HG03103 (cell line): ENCODE data around the gene IDH3B.
"Not testable (repeated sequence)": the region's sequence is repeated elsewhere in the genome, so short reads cannot be mapped to it uniquely, and the experiment has no call there.

ENCODE experiments used
- ATAC-seq: cut with Tn5 transposase; IDR thresholded peaks from one replicate; pipeline ENCODE4 v1.9.1; 2021; ENCODE audit warnings: low read depth; ENCODE audit not compliant: unreplicated experiment

IDH3B gene

DNA sequence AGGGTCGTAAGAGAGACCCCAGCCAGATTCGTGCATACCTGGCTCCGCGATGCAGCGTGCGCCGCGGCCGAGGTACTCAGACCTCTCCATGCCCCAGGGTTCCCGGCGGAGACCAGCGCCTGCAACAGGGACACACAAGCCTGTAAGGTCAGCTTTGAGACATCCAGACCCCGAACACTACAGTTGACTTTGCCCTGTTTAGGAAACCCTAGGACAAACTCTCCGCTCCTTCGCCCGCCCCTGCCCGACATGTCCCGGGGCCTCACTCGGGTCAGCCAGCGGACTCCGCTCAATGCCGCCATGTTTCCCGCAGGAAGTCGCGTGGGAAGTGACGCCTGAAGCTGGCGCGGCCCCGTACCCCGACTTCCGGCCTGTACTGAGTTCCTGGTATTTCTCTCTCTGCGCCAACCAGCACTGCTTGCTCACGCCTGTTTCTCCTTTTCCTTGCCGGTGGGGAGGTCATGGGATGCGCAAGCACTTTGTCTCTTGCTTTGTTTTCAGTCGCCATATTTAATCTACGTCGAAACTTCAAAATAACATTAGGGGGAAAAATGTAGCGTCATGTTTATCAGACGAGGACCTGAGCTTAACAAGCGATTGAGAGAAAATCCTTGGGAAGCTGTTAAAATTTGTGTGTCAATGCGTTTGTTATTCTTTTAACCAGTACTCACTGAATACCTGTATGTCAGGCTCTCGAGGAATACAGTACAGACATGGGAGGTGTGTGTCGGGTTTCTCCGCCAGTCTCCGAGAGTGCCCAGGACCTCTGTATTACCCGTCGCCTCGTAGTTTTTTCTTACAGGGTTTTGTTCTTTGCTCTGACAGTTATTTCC is at the start of gene IDH3B:
Gene IDH3B, minus strand, starts transcription at position 330 of the 833 bp plus-strand sequence. Its CDS starts 28 bp downstream, at position 302.
- ATAC-seq: peak; percentile 86

DNA sequence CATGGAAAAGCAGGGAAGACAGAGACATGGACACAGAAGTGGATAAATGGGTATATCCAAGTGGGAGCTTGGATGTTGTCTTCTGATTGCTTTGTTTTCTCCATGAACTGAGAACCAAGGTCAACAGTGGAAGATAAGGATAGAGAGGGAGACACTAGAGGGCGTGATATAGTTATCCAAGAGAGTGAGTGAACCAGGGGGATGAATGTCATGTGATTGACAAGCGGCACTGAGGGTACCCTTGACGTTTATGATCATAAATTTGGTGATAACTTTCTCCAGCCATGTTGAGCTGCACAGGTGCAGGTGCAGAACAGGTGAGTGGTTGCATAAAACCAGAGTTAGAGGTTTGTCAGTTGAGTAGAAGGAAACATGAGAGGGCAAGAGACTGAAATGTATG is 49.3 kb upstream of the IDH3B start:
- no peak for ATAC-seq

DNA sequence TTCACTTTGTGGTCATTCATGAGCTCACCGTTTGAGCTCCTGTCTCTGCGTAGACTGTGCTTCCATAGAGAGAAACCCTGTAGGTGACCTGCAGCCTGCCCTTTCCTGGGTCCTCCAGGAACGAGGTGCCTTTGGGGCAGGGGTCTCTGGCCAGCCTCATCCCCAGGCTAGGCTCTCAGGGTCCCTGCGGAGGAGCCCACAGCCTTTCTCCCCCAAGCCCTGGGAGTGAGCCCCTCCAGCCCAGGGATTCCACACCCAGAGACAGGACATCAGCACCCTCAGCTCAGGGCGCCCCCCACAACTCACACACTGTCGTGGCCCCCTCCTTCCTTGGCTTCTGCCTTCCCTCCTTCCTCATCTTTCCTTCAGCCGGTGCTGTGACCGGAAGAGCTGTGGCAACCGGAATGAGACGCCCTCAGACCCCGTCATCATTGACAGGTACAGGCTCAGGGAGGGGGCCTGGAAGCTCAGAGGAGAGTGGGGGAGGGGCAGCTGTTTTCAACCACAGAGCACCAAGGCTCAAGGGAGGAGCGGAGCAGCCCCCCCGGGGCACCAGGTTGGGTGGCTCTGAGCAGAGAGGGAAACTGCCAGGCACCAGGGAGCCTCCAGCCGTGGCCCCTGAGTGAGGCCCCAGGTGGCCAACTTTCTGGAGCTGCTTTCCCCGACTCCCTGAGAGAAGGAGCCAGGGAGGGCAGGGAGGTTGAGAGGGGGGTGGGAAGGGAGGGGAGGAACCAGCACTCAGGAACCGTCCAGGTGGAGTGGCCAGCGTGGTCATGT is 45.4 kb upstream of the IDH3B start:
- no peak for ATAC-seq

DNA sequence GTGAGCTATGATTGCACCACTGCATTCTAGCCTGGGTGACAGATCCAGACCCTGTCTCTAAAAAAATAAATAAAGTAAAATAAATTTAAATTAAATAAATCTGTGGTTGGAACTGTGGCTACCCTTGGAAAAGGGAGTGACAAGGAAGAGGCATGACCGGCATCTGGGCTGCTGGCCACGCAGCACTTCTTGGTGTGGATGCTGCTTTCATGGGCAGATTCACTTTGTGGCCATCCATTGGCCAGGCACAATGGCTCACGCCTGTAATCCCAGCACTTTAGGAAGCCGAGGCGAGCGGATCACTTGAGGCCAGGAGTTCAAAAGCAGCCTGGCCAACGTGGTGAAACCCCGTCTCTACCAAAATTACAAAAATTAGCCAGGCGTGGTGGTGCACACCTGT is 44.6 kb upstream of the IDH3B start:
- ATAC-seq: no peak

DNA sequence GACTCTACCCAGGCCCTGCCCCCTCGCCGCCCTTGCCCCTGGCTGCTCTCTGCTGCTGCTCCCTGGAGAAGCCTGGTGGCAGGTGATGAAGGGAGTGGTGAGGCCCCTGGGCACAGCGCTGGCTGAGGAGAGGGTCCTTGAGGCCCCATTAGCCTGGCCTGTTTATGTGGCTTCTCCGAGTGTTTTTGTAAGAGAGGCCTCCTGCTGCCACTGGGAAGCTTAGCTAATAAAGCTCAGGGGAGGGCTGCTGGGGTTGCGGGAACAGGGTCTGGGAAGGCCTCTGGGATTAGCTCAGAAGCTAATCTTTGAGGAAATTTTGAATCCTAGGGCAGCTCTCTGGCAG is 44.0 kb upstream of the IDH3B start:
- ATAC-seq: no peak

DNA sequence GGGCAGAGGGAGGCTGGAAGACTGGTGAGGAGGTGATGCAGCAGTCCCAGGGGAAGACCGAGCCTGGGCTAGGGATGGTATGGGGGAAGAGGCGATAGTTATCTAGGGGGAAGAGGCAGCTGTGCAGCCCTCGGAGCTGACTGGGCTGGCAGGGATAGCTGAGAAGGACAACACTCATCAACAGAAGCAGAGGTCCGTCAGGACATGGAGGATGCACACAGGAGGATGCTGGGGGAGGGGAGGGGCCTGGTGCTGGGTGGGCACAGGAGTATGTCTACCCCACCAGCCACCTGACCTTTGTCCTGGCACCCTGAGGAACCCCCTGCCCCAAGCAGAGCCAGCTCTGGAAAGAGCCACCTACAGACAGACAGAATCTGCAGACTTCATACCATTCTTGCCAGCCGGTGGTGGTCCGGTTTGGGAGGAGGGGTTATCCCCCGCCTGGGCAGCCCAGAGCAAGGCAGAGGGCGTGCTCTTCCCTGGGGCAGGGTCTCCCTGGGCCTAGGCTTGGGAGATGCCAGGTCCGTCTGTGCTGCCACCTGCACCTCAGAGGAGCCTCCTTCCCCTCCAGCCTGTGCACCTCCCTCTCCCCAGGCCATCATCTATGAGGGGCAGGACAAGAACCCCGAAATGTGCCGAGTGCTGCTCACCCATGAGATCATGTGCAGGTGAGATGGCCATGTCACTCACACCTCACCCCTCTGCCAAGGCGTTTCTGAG is 43.5 kb upstream of the IDH3B start:
- ATAC-seq: no peak

DNA sequence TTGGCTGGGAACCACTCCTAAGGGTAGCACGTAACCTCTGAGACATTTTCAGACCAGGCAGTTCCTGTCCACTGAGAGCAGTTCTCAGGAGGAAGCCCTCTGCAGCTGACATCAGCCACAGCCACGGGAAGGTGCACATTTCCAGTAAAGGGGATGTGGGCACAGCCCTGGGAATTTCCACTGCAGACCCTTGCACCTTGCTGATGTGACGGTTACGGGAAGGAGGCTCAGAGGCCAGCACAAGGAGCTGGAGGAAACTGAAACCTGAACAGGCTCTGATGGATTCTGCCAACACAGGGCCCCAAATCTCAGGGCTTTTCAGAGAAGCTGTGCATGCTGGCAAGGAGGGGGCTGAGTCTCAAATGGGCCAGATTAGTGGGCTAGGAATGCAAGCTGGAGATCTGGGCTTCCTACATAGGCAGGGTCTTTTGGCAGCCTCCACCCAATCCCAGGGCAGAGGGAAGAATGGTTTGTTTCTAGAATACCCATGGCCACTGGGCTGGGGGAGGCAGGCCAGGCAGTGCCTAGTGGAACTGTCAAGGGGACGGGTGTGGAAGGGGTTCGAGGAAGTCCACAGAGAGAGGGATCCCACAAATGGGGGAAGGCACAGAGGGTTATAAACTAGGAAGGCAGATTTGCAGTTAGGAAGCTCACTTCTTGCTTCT is 42.8 kb upstream of the IDH3B start:
- ATAC-seq: no peak

DNA sequence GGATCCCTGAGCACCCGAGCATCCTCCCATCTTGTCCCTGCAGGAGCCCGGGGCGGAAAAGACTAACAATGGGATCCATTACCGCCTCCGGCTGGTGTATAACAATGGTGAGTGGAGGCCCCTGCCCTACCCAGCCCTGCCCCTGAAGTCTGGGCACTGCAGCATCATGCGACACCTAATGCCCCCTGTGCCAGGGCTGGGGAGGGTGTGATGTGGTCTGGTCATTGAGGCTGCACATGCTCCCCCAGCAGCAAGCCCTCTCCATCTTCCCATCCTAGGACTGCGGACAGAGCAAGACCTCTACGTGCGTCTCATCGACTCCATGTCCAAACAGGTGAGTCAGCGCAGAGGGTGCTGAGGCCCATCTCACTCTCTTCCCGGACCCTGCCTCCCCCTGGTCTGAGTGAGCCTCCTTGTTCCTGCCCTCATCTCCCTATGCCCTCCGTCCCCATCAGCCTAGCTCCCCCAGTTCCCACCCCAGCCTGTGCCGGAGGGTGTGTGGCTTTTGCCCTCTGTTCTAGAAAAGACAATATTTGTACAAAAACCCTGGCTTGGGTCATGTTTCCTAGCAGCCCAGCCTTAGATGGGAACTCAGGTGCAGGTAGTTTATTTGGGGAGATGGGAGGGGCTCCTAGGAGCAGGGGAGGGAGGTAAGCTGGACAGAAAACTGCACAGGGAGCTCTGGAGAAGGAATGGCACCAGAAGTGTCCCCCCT is 42.1 kb upstream of the IDH3B start:
- ATAC-seq: no peak

DNA sequence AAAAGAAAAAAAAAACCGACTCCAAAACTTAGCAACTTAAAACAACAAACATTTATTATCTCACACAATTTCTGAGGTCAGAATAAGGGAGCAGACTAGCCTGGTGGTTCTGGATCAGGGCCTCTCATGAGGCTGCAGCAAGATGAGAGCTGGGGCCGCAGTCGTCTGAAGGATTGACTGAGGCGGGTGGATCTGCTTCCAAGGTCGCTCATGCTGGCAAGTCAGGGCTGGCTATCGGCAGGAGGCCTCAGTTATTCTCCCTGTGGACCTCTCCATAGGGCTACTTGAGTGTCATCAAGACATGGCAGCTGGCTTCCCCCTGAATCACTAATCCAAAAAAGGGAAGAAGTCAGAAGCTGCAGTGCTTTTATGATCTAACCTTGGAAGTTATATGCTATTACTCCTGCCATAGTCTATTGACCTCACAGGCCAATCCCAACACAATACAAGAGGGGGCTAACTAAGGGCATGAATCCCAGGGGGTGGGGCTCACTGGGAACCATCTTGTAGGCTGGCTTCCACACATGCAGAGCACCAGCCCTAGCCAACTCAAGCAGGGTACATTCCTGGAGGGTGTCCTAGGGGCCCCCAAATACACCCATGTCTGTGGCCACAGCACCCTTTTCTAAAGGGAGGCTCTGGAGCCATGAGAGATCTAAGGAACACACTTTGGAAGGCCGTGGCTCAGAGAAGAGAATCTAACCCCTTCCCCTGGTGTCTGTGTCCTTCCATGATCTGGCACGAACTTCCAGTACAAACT is 39.9 kb upstream of the IDH3B start:
- no peak for ATAC-seq

DNA sequence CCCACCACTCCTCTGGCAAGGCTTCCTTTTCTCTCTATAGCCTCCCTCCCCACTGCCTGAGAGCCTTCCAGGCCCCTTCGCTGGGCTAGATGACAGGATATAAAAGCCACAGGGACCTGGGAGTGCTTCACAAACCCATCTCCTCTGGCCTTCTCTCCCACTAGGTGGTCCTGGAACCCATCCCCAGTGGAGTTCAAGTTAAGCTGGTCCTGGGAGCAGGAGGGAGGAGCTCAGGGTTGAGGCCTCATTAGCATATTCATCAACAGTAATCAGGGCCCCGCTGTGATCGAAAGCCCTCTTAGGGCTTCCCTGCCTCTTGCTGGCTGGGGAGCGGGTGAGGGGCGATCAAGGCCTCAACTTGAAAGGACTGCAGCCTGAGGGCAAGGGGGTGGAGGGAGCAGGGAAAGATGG is 37.7 kb upstream of the IDH3B start:
- no peak for ATAC-seq

DNA sequence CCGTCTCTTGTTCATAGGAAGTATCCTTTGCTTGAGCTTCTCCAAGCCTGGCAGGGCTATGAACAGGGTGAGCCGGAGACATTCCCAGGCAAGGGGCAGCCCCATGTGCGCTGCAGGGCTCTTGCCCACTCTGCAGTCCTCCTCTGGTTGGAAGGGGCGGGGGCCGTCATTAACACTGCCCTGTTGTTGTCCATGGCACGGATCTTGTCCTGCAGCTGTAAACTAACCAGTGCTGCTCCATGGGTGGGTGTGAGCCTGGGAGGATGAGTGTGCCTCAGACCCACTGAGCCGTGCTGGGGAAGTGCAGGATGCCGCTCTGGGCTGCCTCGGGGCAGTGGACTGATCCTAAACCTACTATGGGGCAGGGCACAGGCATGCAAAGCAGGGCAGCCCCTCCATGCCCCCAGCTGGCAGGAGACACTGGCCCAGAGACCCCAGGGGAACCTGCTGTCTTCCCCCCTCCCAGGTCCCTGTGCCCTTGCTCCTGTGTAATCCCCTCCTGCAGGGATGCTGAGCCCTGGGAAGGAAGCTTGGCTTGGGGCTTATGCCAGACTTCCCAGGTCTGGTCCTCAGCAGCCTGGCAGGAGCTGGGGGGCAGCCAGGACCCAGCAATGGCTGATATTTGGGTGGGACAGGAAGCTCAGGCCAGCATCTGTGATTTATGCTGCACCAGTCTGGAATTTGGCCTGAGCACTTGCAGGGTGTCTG is 37.1 kb upstream of the IDH3B start:
- no peak for ATAC-seq

DNA sequence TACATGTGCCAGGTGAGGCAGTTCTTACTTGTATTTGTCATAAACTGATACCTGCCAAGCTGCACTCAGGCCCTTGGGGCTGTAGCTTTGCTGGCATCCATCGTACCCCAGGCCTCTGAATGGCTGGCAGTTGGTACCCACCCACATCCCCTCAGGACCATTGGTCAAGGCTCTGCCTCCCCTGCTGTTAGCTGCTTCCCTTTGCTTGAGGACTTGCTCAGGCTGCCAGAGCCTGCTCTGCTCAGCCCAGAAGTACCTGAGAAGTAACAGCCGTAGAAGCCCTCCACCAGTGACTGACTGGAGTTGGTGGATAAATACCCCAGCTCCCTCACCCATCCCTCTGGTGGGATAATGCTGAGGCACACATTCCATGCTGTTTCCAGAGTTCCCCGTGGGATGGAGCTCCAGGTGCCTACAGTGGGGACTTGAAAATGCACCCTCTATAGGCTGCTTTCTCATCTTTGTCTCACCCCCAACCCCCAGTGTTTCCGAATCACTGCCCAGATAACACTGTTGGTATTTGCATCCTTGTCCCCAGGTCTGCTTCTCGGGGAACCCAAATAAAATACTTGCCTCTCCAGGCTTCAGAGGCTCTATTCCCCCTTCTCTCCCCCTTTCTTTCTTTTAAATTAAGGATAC is 35.9 kb upstream of the IDH3B start:
- no peak for ATAC-seq

DNA sequence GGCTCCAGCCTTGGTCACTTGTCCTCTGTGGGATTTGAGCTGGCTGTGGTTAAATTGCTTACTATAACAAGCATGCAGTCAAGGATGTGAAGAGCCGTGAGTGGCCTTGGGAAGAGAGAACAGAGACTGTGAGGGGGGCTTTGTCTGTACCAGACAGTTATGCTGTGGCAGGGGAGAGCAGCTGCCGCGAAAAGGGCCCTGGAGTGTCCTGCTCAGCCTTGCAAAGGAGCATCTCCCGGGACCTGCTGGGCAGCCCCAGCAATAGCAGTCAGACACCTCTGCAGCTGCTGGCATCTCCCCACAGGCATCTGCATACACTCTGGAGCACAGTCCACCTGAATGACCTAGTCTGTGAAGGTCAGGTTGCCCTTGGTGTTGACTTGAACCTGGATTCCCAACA is 34.9 kb upstream of the IDH3B start:
- ATAC-seq: no peak

DNA sequence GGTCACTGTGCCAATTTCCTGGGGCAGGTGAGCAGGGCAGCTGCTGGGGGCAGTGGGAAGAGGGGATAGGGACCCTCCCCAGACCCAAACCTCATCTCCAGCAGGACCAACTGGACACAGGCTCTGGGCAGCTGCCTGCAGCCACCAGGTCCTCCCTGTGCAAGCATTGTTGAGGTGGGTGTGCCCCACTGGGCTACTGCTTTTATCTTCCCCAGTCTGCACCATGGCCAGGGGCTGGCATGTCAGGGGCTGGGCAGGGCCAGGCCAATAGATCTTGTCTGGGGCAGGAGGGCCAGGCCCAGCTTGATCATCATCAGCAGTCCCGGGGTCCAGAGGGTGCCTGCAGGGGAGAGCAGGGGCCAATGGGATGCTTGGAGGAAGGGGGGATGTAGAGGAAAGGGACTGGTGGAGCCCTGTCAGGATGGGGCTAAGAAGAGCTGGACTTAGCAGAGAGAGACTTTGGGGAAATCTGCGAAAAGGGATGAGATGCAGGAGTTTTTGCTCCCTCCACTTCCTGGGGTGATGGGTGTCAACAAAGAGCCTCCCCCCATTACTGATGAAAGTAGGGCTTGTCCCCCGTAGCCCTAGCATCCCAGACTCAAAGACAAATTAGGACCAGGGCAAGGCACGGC is 34.3 kb upstream of the IDH3B start:
- ATAC-seq: no peak

DNA sequence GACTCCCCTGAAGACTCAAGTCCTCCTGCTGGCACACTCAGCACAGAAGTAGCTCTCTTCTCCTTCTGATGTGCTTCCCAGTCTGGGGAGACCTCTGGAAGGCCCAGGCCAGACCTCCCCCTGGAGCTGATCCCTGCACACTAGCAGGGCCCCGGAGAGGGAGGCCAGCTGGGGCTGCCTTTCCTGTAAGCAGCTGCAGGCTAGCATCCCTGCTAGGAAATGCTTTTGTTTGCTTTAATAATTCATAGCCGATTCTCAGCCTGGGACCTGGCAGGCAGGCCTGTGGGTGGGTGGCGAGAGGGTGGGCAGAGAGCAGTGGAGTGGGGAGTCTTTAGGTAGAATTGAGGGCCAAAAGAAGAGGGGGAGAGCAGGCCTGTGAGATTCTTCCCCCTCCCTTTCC is 33.8 kb upstream of the IDH3B start:
- no peak for ATAC-seq

DNA sequence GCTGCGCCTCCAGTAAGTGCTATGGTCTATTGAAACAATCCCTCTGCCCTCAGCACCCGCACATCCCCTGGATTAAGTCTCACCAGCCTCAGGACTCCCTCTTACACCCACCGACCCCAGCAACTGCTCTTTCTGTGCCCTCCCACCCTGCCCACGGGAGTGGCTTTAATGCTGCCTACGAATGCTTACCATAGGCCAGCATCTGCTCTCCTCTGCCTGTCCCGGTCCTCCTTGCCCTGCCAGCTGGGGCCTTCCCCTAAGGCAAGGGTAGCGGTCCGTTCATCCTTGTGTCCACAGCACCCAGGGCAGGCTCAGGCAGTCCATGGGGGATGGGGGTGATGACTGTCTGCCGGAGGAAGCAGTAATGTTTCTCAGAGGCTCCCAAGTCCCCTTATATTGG is 32.6 kb upstream of the IDH3B start:
- ATAC-seq: no peak

DNA sequence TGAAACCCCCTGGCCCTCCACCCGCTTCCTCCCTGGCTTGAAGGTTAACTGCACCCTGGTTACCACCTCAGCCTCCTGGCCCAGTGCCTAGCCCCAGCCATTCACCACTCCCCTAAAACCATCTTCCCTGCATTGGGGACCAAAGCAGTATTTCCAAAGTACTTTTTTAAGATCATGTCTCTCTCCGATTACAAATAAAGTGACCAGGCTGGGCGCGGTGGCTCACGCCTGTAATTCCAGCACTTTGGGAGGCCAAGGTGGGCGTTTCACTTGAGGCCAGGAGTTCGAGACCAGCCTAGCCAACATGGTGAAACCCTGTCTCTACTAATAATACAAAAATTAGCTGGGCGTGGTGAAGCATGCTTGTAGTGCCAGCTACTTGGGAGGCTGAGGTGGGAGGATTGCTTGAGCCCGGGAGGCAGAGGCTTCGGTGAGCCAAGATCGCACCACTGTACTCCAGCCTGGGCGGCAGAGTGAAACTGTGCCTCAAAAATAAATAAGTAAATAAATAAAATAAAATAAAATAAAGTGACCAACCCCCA is 32.0 kb upstream of the IDH3B start:
- not testable (repeated sequence) for ATAC-seq
